HG02763 (cell line): ENCODE measurements around the gene IFITM5.
"Not testable (repeated sequence)": the region's sequence is repeated elsewhere in the genome, so short reads cannot be mapped to it uniquely, and the experiment has no call there.

Experiments used
- ATAC-seq: cut with Tn5 transposase; IDR thresholded peaks from one replicate; pipeline ENCODE4 v1.9.1; 2021; ENCODE audit warnings: mild to moderate bottlenecking, moderate library complexity; ENCODE audit not compliant: unreplicated experiment

The IFITM5 gene

DNA sequence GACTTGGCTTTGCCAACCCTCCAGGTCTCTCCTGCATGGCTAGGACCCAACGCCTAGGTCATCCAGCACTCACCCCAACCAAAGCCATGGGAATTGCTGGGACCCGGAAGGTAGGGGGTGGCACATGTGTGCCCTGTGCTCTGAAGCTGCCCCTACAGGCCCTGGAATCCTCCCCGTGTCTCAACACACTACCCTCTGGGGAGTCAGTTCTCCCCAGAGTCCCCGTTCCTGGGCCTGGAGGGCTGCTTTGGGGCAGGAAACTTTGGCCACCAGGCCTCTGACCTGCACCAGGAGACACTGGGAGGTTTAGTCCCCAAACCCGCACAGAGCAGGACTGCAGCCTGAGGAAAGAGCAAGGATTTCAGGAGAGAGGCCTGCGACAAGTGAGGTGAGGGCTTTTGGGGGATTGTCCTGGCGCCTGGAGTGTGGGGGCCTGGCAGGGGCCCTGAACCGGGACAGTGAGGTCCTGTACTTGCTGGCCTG is 14.0 kb upstream of the IFITM5 start:
- ATAC-seq, result peak; percentile 2

DNA sequence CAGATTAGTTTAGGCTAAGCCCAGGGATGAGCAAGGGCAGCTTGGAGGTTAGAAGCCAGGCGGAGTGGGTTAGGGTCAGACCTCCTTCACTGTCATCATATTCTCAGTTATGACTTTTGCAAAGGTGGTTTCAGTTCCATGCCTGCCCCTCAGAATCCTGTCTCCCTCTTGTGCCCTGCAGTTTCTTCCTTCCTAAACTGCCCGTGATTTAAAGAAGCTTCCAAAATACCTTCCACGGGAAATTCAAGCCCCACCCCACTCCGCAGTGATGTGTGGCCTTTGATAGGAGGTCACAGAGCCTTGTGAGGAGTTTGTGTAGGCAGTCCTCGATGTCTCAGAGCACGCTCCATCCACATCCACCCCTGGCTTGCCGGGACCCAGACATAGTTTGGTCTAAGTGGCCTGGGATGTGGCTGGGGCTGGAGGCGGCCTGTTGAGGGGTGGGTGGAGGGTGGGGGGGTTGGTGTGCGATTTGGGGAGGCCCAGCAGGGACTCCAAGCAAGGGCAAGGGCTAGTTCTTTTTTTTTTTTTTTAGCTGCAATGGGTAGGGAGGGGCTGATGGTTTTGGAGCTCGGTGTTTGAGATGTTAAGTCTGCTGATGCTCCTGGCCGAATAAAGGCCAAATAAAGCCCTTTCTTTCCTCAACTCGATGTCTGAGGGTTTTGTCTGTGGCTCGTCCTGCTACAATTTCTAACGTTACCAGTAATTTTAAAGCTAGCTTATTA is 12.9 kb upstream of the IFITM5 start:
- no peak for ATAC-seq

DNA sequence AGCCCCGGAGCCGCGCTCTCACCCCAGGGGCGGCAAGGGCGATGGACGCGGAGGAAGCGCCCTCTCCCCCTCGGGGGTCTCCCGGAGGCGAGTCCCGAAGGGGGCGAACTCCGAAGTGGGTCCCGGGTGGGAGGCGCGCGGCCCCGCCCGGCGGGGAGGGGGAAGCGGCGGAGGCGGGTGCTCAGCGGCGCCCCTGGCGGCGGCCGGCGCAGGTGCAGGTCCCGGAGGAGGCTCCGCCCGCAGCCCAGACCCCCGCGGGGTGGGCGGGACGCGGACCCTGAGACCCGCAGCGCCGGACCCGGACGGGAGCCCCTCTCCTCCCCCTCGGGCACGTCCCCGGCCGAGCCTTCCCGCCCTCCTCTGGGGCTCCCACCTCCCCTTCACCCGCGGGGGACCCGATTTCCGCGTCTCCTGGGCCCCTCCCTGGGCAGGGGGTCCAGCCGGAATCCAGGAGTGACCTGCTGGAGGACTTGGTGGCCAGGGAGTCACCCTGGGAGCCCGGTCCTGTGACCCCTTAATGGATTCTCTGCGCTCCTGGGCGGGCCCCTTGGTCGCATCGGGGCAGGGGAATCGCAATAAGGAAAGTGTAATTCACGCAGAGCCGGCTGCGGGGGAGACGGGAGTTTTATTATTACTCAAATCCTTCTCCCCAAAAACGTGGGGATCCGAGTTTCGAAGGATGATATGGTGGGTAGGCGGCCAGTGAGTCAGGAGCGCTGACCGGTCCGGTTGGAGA is 11.9 kb upstream of the IFITM5 start:
- peak; percentile 28 for ATAC-seq

DNA sequence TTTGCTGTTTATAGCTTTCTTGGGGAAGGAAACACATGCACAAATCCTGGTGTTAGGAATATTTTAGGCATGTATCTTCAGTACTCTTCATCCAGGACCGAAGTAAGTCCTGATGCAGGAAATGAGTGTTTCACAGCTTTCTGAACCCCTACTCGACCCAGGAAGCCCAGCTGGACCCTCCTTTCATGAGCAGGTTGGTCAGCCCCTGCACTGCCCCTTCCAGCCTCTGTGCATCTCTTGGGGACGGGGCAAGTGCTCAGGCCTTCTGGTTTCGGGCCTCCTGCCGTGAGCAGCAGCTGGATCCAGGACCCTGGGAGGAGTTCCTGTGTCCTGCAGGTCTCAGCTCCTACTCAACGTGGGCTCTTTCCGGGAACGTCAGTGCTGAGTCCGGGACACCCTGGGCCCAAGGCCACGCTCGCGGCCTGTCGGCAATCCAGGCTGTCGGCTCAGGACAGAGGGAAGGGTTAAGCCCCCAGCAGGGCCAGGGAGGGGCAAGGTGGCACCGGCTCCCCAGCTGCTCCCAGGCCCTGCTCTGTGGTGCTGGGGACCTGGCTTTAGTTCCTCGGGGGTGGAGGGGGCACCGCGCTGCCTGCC is 10.8 kb upstream of the IFITM5 start:
- ATAC-seq, result not testable (repeated sequence)

DNA sequence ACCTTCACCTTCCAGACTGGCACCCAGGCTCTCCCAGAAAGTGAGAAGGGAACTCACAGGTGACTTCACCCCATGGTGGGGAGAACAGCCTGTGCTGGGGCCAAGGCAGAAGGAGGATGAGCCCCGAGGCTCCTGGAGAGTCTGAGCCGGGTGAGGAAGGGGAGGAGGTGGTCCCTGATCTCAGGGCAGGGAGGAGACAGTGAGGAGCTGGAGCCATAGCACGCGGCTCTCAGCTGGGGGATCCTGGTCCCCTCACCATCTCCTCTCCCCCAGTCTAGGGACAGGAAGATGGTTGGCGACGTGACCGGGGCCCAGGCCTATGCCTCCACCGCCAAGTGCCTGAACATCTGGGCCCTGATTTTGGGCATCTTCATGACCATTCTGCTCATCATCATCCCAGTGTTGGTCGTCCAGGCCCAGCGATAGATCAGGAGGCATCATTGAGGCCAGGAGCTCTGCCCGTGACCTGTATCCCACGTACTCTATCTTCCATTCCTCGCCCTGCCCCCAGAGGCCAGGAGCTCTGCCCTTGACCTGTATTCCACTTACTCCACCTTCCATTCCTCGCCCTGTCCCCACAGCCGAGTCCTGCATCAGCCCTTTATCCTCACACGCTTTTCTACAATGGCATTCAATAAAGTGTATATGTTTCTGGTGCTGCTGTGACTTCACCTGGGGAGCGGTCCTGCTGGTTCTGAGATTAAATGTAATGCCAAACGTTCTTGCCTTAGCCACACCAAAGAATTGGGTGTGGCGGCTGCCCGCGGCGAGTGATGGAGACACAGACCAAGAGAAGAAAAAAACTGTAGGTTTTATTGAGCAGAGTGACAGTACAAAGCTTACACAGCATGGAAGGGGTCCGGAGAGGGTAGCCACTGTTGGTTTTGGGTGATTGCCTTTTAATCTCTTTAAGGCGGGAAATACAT is 9.7 kb upstream of the IFITM5 start:
- ATAC-seq, result not testable (repeated sequence)

DNA sequence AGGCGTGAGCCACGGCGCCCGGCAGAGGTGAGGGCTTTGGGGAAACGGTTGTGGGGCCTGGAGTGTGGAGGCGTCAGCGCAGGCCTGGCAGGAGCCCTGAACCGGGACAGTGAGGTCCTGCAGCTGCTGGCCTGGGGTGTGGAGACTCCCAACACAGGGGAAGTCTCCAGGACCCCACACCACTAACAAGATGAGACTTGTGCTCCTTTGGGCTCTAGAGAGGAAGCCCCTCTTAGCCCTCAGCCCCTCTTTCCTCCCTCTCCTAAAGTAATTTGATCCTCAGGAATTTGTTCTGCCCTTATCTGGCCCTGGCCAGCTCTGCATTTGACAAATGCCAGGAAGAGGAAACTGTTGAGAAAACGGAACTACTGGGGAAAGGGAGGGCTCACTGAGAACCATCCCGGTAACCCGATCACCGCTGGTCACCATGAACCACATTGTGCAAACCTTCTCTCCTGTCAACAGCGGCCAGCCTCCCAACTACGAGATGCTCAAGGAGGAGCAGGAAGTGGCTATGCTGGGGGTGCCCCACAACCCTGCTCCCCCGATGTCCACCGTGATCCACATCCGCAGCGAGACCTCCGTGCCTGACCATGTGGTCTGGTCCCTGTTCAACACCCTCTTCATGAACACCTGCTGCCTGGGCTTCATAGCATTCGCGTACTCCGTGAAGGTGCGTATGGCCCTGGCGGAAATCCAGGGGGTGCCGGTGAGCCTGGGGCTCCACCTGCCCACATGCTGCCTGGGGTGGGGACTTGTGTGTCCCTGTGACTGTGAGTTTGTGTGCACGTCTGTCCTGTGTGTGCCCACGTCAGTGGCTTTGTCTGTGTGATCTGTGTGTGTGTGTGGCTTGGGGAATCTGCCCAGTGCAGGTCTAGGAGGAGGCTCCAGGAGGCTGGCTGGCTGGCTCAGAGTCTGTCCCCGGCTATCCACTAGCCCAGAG is 8.7 kb upstream of the IFITM5 start, which contains the start of gene IFITM2:
IFITM2 (plus strand) TSS at position 51 of the 943 bp plus-strand sequence; CDS start at position 428, 377 bp downstream.
- not testable (repeated sequence) for ATAC-seq

DNA sequence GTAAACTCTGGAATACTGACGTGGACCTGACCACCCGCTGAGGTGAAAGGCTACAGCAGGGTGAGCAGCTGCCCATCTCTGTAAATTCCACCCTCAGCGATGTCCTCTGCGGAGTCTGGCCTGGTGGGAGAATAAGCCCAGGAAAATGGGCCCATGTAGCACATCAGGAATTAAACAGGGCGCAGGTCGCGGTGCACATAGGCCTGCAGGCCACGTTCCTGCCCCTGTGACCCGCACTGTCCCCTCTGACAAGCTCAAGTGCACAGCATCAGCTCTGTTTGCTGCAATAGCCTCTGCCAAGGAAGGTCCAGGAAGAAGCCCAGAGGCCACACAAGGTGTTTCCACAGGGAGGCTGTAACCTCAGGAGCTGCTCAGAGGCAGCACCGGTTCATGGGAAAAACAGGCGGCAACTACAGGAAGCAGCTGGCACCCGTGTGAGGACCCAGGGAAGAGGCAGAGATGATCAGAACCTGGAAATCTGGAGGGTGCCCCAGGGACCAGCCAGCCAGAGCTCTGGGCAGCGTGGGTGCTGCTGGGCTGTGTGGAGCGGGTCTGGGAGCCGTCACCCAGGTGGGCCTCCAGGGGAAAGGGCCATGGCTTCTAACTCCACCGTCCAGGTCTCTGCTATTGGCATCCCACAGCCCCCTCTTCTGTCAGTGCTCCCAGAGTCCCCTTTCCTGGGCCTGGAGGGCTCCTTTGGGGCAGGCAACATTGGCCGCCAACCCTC is 7.5 kb upstream of the IFITM5 start:
- ATAC-seq, result no peak

DNA sequence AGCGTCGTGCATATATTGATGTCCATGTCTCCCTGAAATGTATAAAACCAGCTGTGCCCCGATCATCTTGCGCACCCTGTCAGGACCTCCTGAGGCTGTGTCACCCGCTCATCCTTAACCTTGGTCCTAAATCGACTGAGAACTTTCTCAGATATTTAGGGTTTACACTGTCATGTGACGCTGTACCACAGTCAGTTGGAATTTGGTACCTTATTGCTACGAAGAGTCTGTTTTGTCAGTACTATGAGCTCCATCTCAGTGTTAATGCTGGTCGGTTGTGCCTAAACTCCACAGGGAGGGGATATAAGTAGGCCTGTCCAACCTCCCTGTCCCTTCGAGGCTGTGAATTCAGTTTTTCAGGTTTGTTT is 6.5 kb upstream of the IFITM5 start:
- no peak for ATAC-seq

DNA sequence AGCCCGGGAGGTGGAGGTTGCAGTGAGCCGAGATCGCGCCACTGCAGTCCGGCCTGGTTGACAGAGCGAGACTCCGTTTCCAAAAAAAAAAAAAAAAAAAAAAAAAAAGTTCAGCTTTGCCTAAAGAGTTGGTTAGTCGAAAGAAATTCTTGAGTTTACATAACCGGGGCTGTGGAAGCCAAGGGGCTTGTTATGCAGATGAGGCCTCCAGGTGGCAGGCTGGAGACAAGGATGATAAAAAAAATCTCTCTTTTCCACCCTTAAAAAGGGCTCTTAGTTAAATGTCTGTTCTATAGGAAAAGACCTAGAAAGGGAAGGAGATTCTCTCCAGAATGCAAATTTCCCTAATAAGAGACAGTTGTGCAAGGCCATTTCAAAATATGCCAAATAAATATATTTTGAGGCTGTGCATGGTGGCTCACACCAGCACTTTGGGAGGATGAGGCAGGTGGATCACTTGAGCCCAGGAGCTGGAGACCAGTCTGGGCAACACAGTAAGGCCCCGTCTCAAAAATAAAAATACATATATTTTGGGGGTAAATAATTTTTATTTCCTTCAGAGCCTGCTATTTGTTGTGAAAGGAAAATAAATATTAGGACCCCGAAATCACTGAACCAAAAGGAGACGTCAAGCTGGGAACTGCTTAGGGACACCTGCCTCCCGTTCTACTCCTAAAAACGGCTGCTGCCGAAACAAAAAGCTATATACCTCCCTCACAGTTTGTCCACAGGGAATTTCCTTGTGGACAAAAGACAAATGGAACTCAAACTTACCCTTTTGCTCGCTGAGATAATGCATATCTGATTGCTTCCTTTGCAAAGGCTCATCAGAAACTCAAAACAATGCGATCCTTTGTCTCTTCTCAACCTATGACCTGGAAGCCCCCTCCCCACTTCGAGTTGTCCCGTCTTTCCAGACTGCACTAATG is 5.9 kb upstream of the IFITM5 start:
- ATAC-seq, result no peak

DNA sequence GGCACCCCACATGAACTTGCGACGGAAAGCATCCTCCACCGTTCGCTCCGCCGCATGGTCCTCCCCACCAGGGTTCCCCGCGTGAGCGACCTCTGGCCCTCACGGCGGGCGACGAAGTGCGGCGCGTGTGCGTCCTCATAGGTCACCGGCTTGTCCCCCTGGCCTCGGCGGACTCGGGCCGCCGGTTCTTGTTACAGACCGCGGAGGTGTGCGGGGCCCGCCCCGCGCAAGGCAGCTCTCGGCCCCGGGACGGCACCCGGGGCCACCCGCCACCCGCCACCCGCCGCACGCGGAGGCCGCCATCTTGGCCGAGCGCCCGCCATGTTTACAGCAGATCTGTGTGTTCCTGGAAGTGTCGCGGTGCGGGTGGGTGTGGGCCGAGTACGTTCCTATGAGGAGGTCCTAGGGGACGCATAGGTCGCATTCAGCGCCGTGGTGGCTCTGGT is 4.8 kb upstream of the IFITM5 start:
- no peak for ATAC-seq

DNA sequence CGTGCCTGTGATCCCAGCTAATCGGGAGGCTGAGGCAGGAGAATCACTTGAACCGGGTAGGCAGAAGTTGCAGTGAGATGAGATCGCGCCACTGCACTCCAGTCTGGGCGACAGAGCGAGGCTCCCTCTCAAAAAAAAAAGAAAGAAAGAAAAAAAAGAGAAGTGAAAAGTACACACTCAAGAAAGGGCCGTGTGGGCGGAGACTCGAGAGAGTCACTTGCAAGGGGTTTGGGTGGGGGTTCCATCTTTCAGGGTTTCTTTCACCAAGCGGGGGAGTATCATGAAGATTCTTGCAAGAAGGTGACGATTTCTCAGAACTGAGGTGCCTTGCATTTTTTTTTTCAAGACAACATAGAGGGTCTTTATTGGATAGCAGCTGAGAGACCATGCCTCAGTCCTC is 4.0 kb upstream of the IFITM5 start:
- ATAC-seq, result no peak

DNA sequence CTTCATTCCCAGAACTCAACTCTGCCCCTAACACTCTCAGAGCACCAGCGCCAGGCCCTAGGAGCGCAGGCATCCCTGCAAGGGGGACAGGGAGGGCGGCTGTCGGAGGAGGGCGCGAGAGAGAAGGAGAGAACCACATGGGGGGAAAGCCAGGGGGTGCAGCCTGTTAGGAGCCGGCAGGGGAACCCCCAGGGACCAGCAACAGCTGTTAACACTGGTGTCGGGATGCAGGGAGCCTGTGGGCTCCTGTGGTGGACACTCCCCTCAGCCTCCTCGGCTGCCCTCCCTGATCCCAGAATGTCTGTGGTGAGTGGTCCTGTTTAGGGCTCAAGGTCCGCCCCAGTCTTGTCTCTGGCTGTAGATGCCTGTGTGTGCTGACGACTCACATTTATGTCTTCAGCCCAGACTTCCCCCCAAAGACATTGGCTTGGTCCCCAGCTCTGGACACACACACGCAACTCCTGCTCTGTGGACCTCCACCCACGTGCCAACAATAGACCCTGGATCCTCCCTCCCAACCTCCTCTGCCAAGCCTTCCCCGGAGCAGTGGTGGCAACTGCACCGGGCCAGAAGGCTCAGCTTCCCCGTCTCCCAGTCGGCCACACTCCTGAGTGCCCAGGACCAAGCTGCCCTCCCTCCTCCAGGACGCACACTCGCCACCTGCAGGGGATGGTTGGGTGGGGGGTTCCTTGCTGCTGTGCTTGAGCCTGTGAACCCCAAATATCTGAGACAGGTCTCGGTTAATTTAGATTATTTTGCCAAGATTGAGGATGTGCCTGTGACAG is 817 bp upstream of the IFITM5 start:
- no peak for ATAC-seq

DNA sequence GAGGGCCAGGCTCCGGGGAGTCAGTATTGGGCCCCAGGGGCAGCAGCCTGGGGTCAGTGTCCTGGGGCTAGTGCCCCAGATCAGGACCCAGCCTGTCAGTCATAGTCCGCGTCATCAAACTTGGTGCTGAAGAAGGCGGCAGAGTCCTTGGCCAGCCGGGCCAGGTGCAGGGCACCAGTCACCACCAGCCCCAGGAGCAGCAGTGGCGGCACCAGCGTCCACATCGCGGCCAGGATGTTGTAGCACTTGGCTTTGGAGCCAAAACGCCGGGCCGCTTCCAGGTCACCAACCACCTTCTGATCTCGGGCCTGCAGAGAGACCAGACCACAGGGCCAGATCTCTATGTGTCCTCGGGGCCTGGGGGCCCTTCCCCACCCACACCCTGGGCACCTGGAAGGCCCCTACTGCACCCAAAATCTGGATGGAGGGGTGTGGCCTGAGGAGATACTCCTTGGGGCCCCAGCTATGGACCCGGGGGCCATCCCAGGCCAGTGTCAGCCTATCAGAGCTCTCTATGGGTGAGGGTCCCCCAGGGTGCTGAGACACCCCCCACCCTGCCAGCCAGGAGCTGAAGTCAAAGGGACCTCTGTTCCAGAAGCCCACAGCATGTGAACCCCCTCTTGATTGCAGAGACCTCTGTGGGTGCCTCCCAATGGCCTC is 790 bp downstream of the IFITM5 start:
- ATAC-seq, result no peak

DNA sequence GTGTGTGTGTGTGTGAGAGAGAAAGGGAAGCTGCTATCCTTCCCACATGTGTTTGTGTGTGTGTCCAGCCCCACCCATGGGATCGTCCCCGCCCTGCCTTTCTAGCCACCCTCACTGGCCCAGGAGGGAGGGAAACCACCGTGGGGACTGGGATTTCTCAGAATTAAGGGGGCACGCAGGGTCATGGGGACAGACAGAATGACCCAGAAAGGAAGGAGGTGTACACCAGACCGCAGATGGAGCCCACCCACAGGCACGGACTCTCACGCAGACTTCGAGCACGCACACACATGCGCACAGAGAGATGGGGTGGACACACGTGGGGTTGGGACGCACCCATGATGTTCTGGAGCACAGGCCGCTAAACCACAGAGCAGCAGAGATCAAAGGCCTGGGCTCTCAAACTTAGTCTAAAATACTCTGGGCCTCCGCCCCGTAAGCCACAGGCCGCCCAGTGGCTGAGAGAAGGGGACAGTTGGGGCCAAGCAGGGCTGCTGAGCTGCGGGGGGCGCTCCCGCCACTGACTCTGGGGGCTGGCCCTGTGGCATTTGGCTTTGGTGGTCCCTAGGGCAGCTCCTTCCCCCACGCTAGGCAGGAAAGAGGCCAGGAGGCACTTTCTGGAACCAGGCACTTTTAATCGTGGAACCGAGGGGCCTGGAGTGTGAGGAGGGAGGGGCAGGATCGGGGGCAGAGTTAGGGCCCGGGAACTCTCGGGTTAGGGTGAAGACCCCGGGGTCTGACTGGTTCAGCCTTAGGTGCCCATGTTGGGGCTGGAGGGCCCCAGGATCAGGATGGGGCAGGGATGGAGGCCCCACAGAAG is 1.5 kb downstream of the IFITM5 start:
- ATAC-seq, result no peak

DNA sequence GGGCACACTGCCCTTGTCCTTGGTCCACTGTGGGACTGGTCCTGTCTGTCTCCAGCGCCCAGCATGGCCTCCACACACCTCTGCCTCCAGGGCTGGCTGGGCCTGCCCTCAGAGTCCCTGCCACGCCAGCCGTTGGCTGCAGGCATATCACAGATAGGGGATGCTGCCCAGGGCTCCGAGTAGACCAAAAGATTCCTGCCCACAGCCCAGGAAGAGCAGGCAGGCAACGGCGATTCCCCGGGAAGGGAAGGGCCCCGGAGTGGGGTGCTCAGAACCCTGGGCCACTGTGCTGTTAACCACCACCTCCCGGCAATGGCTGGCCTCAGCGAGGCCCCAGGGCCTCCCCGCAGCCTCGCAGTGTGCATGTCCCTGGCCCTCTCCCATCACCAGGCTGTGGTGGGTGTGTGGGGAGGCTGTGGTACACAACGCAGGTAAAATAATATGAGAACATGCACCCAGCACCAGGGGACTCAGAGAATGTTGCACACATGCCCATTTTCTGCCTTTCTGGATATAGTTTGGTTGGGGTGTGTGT is 2.2 kb downstream of the IFITM5 start:
- ATAC-seq, result no peak
